MG63 (cell line): ENCODE measurements around the gene EIF2S3. TPM values are rescaled to one million over a fixed set of nuclear protein-coding genes. Genes with fewer than 3 reads are reported as not detected.

Experiments used
- DNase-seq: peaks from one replicate; pipeline ENCODE4 v3.0.0-alpha.2; 2020
- H3K27me3 ChIP-seq: fragments of 250-450 bp; sonication (Bioruptor Pico); 2 replicates; pipeline ENCODE4 v1.5.1; 2020; ENCODE audit warnings: mild to moderate bottlenecking, moderate library complexity
- H3K36me3 ChIP-seq: fragments of 250-450 bp; sonication (Bioruptor Pico); 2 replicates; pipeline ENCODE4 v1.5.1; 2020; ENCODE audit warnings: mild to moderate bottlenecking, moderate library complexity
- H3K4me3 ChIP-seq: fragments of 250-450 bp; sonication (Bioruptor Pico); 2 replicates; pipeline ENCODE4 v1.5.1; 2020; ENCODE audit warnings: mild to moderate bottlenecking, moderate library complexity
- H3K9me3 ChIP-seq: fragments of 250-450 bp; sonication (Bioruptor Pico); 2 replicates; pipeline ENCODE4 v1.5.1; 2020; ENCODE audit warnings: mild to moderate bottlenecking, moderate library complexity
- total RNA-seq: library from RNA; depleted of rRNA; stranded (reverse); fragments of >200 nt; shearing (Covaris generic); gene quantifications from 2 replicates; pipeline ENCODE4 v1.2.3, GENCODE V29; 2014; ENCODE audit warnings: low replicate concordance; rRNA removed

The EIF2S3 gene
- total RNA-seq = 239 and 291 TPM in 2 replicates

GRCh38 chrX:24054182-24055042, at the start of gene EIF2S3:
Gene EIF2S3 (plus strand): TSS chrX:24054956. CDS start chrX:24054969, 13 bp downstream.
- DNase-seq = peak; percentile 90
- Histone ChIP-seq H3K9me3 (no peaks in the 10 kb centered on the region), H3K4me3 (no peak within 1 kb of the TSS), H3K36me3 (peaks cover 9% of the 10 kb centered on the region), H3K27me3 (no peaks in the 10 kb centered on the region)

- H3K9me3 ChIP-seq = no peaks in the 10 kb centered on the region
- H3K36me3 ChIP-seq = peaks cover 23% of the 10 kb centered on the region
- no peak overlapping the region for H3K4me3 ChIP-seq
- no peaks in the 10 kb centered on the region for H3K27me3 ChIP-seq
- DNase-seq = no peak
These were observed 49.7 kb upstream of the EIF2S3 start for GRCh38 chrX:24005028-24005427.

- Histone ChIP-seq H3K27me3 (no peaks in the 10 kb centered on the region), H3K36me3 (peaks cover 21% of the 10 kb centered on the region), H3K9me3 (no peaks in the 10 kb centered on the region), H3K4me3 (no peak overlapping the region)
- DNase-seq = no peak
These were observed 48.9 kb upstream of the EIF2S3 start for GRCh38 chrX:24005867-24006266.

- H3K27me3 ChIP-seq = no peaks in the 10 kb centered on the region
- peaks cover 2% of the 10 kb centered on the region; the same call in 1 of the 2 replicates for H3K36me3 ChIP-seq
- H3K9me3 ChIP-seq = no peaks in the 10 kb centered on the region
- no peak for DNase-seq
- no peak overlapping the region for H3K4me3 ChIP-seq
These were observed 42.5 kb upstream of the EIF2S3 start for GRCh38 chrX:24012266-24012665.

- DNase-seq = no peak
- no peaks in the 10 kb centered on the region for H3K27me3 ChIP-seq
- H3K9me3 ChIP-seq = no peaks in the 10 kb centered on the region
- H3K4me3 ChIP-seq = no peak overlapping the region
- H3K36me3 ChIP-seq = peaks cover 2% of the 10 kb centered on the region; the same call in 1 of the 2 replicates
These were observed 40.3 kb upstream of the EIF2S3 start for GRCh38 chrX:24014388-24015018.

GRCh38 chrX:24017674-24018073, 37.1 kb upstream of the EIF2S3 start:
- 0 out of 2 replicates have a peak, but pooled peaks cover 2% of the 10 kb centered on the region for H3K36me3 ChIP-seq
- H3K27me3 ChIP-seq = no peaks in the 10 kb centered on the region
- no peak overlapping the region for H3K4me3 ChIP-seq
- H3K9me3 ChIP-seq = no peaks in the 10 kb centered on the region
- DNase-seq = no peak

GRCh38 chrX:24018809-24019208, 35.9 kb upstream of the EIF2S3 start:
- 0 out of 2 replicates have a peak, but pooled peaks cover 2% of the 10 kb centered on the region for H3K36me3 ChIP-seq
- no peak overlapping the region for H3K4me3 ChIP-seq
- H3K27me3 ChIP-seq = no peaks in the 10 kb centered on the region
- no peak for DNase-seq
- no peaks in the 10 kb centered on the region for H3K9me3 ChIP-seq

- no peak for DNase-seq
- Histone ChIP-seq H3K4me3 (no peak overlapping the region), H3K9me3 (no peaks in the 10 kb centered on the region), H3K27me3 (no peaks in the 10 kb centered on the region), H3K36me3 (0 out of 2 replicates have a peak, but pooled peaks cover 2% of the 10 kb centered on the region)
These were observed 35.3 kb upstream of the EIF2S3 start for GRCh38 chrX:24019448-24019847.

- no peaks in the 10 kb centered on the region for H3K9me3 ChIP-seq
- H3K4me3 ChIP-seq = no peak overlapping the region
- no peaks in the 10 kb centered on the region for H3K27me3 ChIP-seq
- DNase-seq = no peak
- H3K36me3 ChIP-seq = 0 out of 2 replicates have a peak, but pooled peaks cover 2% of the 10 kb centered on the region
These were observed 34.4 kb upstream of the EIF2S3 start for GRCh38 chrX:24020306-24020876.

GRCh38 chrX:24023544-24023943, 31.2 kb upstream of the EIF2S3 start:
- no peaks in the 10 kb centered on the region for H3K36me3 ChIP-seq
- no peak for DNase-seq
- H3K9me3 ChIP-seq = no peaks in the 10 kb centered on the region
- H3K27me3 ChIP-seq = no peaks in the 10 kb centered on the region
- H3K4me3 ChIP-seq = peak overlapping the region; percentile 86

- no peaks in the 10 kb centered on the region for H3K27me3 ChIP-seq
- H3K4me3 ChIP-seq = peak overlapping the region; percentile 86
- H3K9me3 ChIP-seq = no peaks in the 10 kb centered on the region
- no peak for DNase-seq
- H3K36me3 ChIP-seq = no peaks in the 10 kb centered on the region
These were observed 30.6 kb upstream of the EIF2S3 start for GRCh38 chrX:24023972-24024669.

GRCh38 chrX:24024819-24025740, 29.7 kb upstream of the EIF2S3 start:
- H3K4me3 ChIP-seq = peak overlapping the region; percentile 86
- peak; percentile 91 for DNase-seq

GRCh38 chrX:24025741-24026403, 28.9 kb upstream of the EIF2S3 start:
- Histone ChIP-seq H3K27me3 (no peaks in the 10 kb centered on the region), H3K9me3 (no peaks in the 10 kb centered on the region), H3K4me3 (peak overlapping the region; percentile 77), H3K36me3 (no peaks in the 10 kb centered on the region)
- DNase-seq = no peak

More at GRCh38 chrX:24024819-24025740, 29.7 kb upstream of the EIF2S3 start:
- Histone ChIP-seq H3K36me3 (no peaks in the 10 kb centered on the region), H3K9me3 (no peaks in the 10 kb centered on the region), H3K27me3 (no peaks in the 10 kb centered on the region)

- Histone ChIP-seq H3K36me3 (no peaks in the 10 kb centered on the region), H3K9me3 (no peaks in the 10 kb centered on the region), H3K4me3 (peak overlapping the region; percentile 77), H3K27me3 (no peaks in the 10 kb centered on the region)
- no peak for DNase-seq
These were observed 28.3 kb upstream of the EIF2S3 start for GRCh38 chrX:24026432-24026831.

- no peak for DNase-seq
- no peaks in the 10 kb centered on the region for H3K9me3 ChIP-seq
- H3K36me3 ChIP-seq = no peaks in the 10 kb centered on the region
- peak within 1 kb of the TSS; percentile 77 for H3K4me3 ChIP-seq
- no peaks in the 10 kb centered on the region for H3K27me3 ChIP-seq
These were observed 27.7 kb upstream of the EIF2S3 start, which contains the start of gene KLHL15 for GRCh38 chrX:24027086-24027485. Gene KLHL15 (minus strand): TSS chrX:24027186. CDS start chrX:24006693, 20,493 bp downstream.
